Breast epithelium (tissue), 4 donors: ENCODE results near the gene TOB1. TPM values are rescaled to one million over a fixed set of nuclear protein-coding genes. Genes with fewer than 3 reads are reported as not detected.
A peak's percentile ranks its signal among the peaks of the same experiment; 100 is the strongest.

Experiments
- DNase-seq, 2 donors: peaks; one replicate each; pipeline ENCODE4 v3.0.0-alpha.2; 2019; ENCODE audit warnings: low spot score in 2 of 2
- H3K27ac ChIP-seq, 2 donors: fragments of 200-600 bp; sonication (generic) in 1 of 2; one replicate each; pipeline ENCODE4 v1.5.1; 2016 to 2019; ENCODE audit warnings: mild to moderate bottlenecking in 1 of 2
- H3K27me3 ChIP-seq, 2 donors: fragments of 200-600 bp; sonication (generic) in 1 of 2; one replicate each; pipeline versions ENCODE4 v1.5.1 to v1.6.0; 2017 to 2019; ENCODE audit warnings: control low read depth in 1 of 2, mild to moderate bottlenecking in 1 of 2
- H3K36me3 ChIP-seq: fragments of 200-600 bp; one replicate; pipeline ENCODE4 v1.5.1; 2019
- H3K4me1 ChIP-seq, 2 donors: fragments of 200-600 bp; sonication (generic); one replicate each; pipeline ENCODE4 v1.5.1; 2016 to 2019; ENCODE audit warnings: control low read depth in 1 of 2
- H3K4me3 ChIP-seq, 3 donors: fragments of 200-600 bp; sonication (generic); 1 replicate in 2 of 3; 2 replicates in 1 of 3; pipeline ENCODE4 v1.5.1; 2016 to 2019; ENCODE audit warnings: mild to moderate bottlenecking in 3 of 3, moderate library complexity in 2 of 3
- H3K9me3 ChIP-seq, 2 donors: fragments of 200-600 bp; sonication (generic) in 1 of 2; one replicate each; pipeline ENCODE4 v1.5.1; 2016 to 2019; ENCODE audit warnings: control low read depth in 1 of 2
- CTCF ChIP-seq, 3 donors: fragments of 450-650 bp; IDR thresholded peaks; one replicate each; pipeline ENCODE4 v1.5.1; 2016 to 2017; ENCODE audit warnings: antibody characterized with exemption in 3 of 3, mild to moderate bottlenecking in 3 of 3, moderate library complexity in 3 of 3
- POLR2A ChIP-seq: fragments of 450-650 bp; IDR thresholded peaks from one replicate; pipeline ENCODE4 v1.6.1; 2016; ENCODE audit warnings: antibody characterized with exemption, mild to moderate bottlenecking, moderate library complexity
- POLR2AphosphoS5 ChIP-seq, 3 donors: sonication (generic); formaldehyde crosslinking; IDR thresholded peaks; one replicate each; pipeline ENCODE4 v1.6.1; 2017; ENCODE audit warnings: antibody characterized with exemption in 3 of 3
- intact Hi-C: fragments of 100-400 bp; cut with DNase I; formaldehyde crosslinking; loops from one replicate; pipeline ENCODE4 v1.15.1; 2023; ENCODE audit warnings: low total_unique reads
- total RNA-seq, 3 donors: library from RNA; depleted of rRNA; stranded (reverse); fragments of >200 nt; gene quantifications; one replicate each; pipeline ENCODE4 v1.1.0, GENCODE V29; 2016

The TOB1 gene
- total RNA-seq, 3 donors from 2014 or later, result 12.6 to 145 (median 54.1) TPM

- DNase-seq, result no peak
- H3K4me1 ChIP-seq, result no peaks in the 10 kb centered on the region
- H3K27me3 ChIP-seq, result no peaks in the 10 kb centered on the region
- no peaks in the 10 kb centered on the region for H3K36me3 ChIP-seq
- TF ChIP-seq POLR2A, result no peak
- intact Hi-C loops, result loop anchor here (10.0 kb wide), 1 partner anchor 304 kb away; the partner anchor contains the start of gene SPATA20
- H3K27ac ChIP-seq, result no peak overlapping the region
- H3K4me3 ChIP-seq, result no peak overlapping the region
- H3K9me3 ChIP-seq, result no peaks in the 10 kb centered on the region
Measured at GRCh38 chr17:50848711-50849110, 17.4 kb downstream of the TOB1 start.

- no peak overlapping the region for H3K27ac ChIP-seq
- H3K4me1 ChIP-seq, result no peaks in the 10 kb centered on the region
- H3K9me3 ChIP-seq, result no peaks in the 10 kb centered on the region
- H3K4me3 ChIP-seq, result no peak overlapping the region
- intact Hi-C loops, result loop anchor here (10.0 kb wide), 1 partner anchor 303 kb away; the partner anchor contains the start of gene SPATA20
- no peaks in the 10 kb centered on the region for H3K27me3 ChIP-seq
- TF ChIP-seq POLR2A (no peak), POLR2AphosphoS5 (IDR thresholded peaks at IDR 0.05) (no peak), CTCF (IDR thresholded peaks at IDR 0.05) (no peak)
- no peak for DNase-seq
- no peaks in the 10 kb centered on the region for H3K36me3 ChIP-seq
Measured at GRCh38 chr17:50848039-50848438, 18.1 kb downstream of the TOB1 start.

GRCh38 chr17:50847566-50847965 lies 18.6 kb downstream of the TOB1 start:
- intact Hi-C loops, result loop anchor here (10.0 kb wide), 1 partner anchor 303 kb away; the partner anchor contains the start of gene SPATA20
- no peak for TF ChIP-seq POLR2A
- no peak for TF ChIP-seq POLR2AphosphoS5 (IDR thresholded peaks at IDR 0.05)
- no peak for TF ChIP-seq CTCF (IDR thresholded peaks at IDR 0.05)
- H3K36me3 ChIP-seq, result no peaks in the 10 kb centered on the region

GRCh38 chr17:50845240-50846147 lies 20.7 kb downstream of the TOB1 start:
- Histone ChIP-seq H3K9me3 (no peaks in the 10 kb centered on the region), H3K4me1 (no peaks in the 10 kb centered on the region), H3K27me3 (no peaks in the 10 kb centered on the region), H3K4me3 (no peak overlapping the region), H3K36me3 (no peaks in the 10 kb centered on the region), H3K27ac (peak overlapping the region; percentile 19 to 69)
- DNase-seq, result peak in 1 of 2 donors; percentile 53
- intact Hi-C loops, result loop anchor here (10.0 kb wide), 1 partner anchor 301 kb away; the partner anchor contains the start of gene SPATA20
- TF ChIP-seq CTCF (IDR thresholded peaks at IDR 0.05) (no peak), POLR2AphosphoS5 (IDR thresholded peaks at IDR 0.05) (no peak), POLR2A (no peak)

More at GRCh38 chr17:50847566-50847965, 18.6 kb downstream of the TOB1 start:
- Histone ChIP-seq H3K27me3 (no peaks in the 10 kb centered on the region), H3K4me3 (no peak overlapping the region), H3K27ac (no peak overlapping the region), H3K9me3 (no peaks in the 10 kb centered on the region), H3K4me1 (no peaks in the 10 kb centered on the region)
- no peak for DNase-seq

GRCh38 chr17:50844117-50844700 lies 21.9 kb downstream of the TOB1 start:
- Histone ChIP-seq H3K4me1 (no peaks in the 10 kb centered on the region), H3K36me3 (no peaks in the 10 kb centered on the region), H3K9me3 (no peaks in the 10 kb centered on the region), H3K27me3 (no peaks in the 10 kb centered on the region), H3K27ac (peak overlapping the region in 1 of 2 donors; percentile 32), H3K4me3 (no peak overlapping the region)
- TF ChIP-seq POLR2A, result no peak
- no peak for TF ChIP-seq POLR2AphosphoS5 (IDR thresholded peaks at IDR 0.05)
- no peak for TF ChIP-seq CTCF (IDR thresholded peaks at IDR 0.05)
- no peak for DNase-seq
- intact Hi-C loops, result loop anchor here (5.0 to 10.0 kb wide), 2 partner anchors 57 to 299 kb away; partner anchors contain the start of gene SPATA20
